Measurements from ENCODE around the gene DYNC1LI1.

The DYNC1LI1 gene

DNA sequence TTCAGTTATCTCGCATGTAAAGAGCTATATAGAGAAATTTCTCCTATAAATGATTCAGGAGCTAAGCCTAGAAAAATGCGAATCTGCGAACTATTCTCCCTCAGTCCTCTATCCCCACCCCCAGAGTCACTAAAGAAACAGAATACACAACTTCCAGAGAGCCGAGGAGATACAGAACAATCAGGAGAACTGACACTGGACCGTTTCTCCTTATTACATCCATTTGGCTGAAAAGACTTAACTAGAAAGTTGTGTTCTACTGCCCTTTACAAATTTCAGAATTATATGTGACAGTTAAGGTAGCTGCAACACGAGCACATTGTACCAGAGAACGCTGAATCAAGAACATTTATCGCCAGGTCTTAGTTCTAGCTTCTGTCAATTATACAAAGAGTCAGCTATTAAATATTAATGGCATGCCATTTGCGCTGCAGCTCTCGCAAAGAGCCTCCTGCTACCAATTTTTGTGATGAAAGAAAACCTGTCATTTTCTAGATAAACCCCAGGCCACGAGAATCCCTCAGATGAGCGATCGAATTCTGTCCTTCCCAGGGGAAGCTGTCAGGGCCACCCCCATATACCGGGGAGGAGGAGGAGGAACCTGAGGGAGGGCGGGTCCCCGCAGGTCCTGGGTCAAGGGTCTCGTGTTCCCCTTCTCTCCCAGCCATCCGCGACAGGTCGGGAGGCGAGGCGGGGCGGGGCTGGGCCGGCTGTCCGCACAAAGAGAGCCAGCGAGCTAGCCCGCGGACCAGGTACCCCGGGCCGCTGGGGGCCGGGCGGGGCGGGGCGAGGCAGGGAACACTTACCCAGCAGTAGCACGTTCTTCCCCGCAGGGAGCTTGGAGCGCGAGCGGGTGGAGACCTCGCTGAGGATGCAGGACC, 878 bp downstream of the DYNC1LI1 start:
- DNase-seq, result peak; percentile 63 to 73
- TF ChIP-seq POLR2A (IDR thresholded peaks at IDR 0.05; ENCODE audit: low read length) (no peak), GATA1 (IDR thresholded peaks at IDR 0.05; ENCODE audit: low read depth, low read length) (no peak)

DNA sequence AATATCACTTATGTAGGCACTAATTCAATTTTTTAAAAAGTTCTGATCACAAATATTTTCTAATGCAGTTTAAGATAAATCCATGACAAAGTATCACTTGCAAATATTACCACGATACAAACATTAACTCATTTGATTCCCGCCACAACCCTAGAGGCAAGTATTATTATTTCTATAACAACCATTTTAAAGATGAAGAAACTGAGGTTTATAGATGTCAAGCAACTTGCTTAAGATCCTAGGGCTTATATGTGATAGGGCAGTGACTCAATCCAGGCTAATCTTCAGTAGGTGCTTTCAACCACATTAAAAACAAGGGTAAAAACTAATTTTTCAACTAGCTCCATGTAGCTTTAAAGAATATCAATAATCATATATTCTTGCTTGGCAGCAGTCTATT, 1.7 kb downstream of the DYNC1LI1 start:
- no peak for TF ChIP-seq GATA1 (IDR thresholded peaks at IDR 0.05; ENCODE audit: low read depth, low read length)
- no peak for TF ChIP-seq POLR2A (IDR thresholded peaks at IDR 0.05; ENCODE audit: low read length)
- DNase-seq, result peak; percentile 10 to 37

DNA sequence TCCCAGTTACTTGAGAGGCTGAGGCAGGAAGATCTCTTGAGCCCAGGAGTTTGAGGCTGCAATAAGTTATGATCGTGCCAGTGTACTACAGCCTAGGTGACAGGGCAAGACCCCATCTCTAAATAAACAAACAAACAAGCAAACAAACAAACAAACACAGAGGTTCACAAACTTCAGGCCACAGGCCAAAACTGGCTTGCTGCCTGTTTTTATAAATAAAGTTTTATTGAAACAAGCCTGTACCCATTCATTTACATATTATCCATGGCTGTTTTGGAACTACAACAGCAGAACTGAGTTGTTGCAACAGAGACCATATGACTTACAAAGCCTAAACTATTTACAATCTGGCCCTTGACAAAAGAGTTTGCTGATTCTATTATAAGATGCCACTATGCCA, 6.5 kb downstream of the DYNC1LI1 start:
- no peak for DNase-seq
- TF ChIP-seq POLR2A (IDR thresholded peaks at IDR 0.05; ENCODE audit: low read length), result no peak
- TF ChIP-seq GATA1 (IDR thresholded peaks at IDR 0.05; ENCODE audit: low read depth, low read length), result no peak

DNA sequence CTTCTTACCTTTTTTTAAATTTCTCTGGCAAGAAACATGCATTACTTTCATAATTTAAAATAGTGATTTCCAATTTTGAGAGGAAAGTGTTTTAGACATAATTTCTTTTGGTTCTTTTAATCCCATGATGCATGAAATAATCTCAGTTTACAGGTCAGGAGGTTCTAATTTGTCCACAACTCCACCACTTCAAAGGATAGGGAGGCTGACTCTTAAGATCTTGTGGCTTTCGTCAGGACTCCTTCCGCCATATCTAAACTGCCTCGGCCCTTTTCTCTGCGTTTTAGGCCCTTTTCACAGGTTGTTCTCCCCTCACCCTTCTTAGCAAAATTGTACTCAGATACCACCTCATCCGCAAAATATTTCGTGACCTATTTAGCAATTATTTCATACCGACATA, 8.0 kb downstream of the DYNC1LI1 start:
- no peak for DNase-seq
- TF ChIP-seq GATA1 (IDR thresholded peaks at IDR 0.05; ENCODE audit: low read depth, low read length) (no peak), POLR2A (IDR thresholded peaks at IDR 0.05; ENCODE audit: low read length) (no peak)

DNA sequence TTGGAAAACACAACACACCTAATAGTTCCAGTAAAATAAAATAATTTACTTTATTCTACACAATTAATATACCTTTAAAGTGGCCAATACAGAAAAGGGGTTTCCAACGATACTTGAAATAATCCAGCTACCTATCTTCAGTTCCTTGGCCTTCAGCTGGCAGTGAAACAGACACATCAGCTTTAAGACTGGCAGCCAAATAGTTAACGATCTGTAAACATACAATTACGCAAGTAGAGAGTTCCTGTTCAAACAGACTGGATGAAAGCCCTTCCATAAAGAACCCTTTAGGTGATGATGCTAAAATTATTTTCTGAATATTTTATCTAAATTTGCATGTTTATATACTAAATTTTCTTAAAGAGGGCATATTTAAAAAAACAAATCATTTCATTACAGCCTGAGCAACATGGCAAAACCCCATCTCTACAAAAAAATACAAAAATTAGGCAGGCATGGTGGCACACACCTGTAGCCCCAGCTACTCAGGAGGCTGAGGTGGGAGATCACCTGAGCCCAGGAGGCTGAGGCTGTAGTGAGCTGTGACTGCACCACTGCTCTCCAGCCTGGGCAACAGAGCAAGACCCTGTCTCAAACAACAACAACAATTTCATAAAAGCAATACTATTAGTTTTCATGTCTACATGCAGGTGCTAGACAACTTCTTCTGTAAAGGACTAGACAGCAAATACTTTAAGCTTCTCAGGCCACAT, 12.9 kb downstream of the DYNC1LI1 start:
- no peak for DNase-seq
- no peak for TF ChIP-seq POLR2A (IDR thresholded peaks at IDR 0.05; ENCODE audit: low read length)
- TF ChIP-seq GATA1 (IDR thresholded peaks at IDR 0.05; ENCODE audit: low read depth, low read length), result no peak

DNA sequence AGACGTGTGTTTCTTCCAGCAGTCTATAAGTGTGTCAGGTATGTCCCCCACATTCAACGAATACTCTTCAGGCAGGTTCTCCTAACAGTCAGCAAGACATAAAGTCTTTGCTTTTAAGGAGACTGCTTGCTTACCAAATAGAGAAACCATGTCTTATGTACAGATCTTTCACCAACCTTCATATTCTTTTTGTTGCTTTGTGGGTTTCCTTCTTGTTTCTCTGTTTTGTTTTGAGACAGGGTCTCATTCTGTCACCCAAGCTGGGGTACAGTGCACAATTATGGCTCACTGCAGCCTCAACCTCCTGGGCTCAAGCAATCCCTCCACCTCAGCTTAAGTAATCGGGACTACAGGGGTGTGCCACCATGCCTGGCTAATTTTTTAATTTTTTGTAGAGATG, 14.3 kb downstream of the DYNC1LI1 start:
- TF ChIP-seq POLR2A (IDR thresholded peaks at IDR 0.05; ENCODE audit: low read length) (no peak), GATA1 (IDR thresholded peaks at IDR 0.05; ENCODE audit: low read depth, low read length) (no peak)
- no peak for DNase-seq

DNA sequence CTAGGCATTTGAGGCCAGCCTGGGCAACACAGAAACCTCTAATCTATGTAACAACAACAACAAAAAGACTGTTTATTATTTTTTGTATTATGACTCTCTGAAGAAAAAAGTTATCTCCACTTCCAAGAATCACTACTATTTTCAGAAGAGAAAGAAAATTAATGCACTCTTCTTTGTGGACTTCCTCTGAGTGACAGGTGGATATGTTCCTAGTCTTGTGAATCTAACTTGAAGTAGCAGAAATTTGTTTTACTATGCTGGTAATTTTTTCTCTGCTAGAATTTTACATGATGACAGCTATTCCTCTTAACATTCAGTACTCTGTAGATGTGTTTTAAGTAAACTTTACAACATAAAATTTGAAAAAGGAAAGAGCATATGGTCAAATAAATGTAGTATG, 16.7 kb downstream of the DYNC1LI1 start:
- no peak for TF ChIP-seq POLR2A (IDR thresholded peaks at IDR 0.05; ENCODE audit: low read length)

DNA sequence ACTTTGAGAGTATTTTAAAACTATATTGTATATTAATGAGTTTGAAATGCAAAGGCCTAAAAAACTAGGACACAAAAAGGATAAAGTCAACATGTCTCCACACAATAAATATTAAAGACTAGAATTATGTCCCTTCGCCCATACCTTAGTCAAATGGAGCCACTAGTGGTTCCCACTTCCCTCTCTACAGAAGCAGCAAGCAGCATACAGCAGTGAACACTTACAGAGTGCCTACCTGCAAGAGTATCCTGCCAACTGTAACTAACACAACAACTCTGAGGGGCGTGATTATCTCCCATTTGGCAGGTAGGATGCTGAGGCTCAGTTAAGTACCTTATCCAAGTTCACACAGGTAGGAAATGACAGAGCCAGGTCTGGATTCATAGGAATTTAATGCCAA, 17.2 kb downstream of the DYNC1LI1 start:
- no peak for DNase-seq
- no peak for TF ChIP-seq GATA1 (IDR thresholded peaks at IDR 0.05; ENCODE audit: low read depth, low read length)
- no peak for TF ChIP-seq POLR2A (IDR thresholded peaks at IDR 0.05; ENCODE audit: low read length)

More for the DNA sequence above, 16.7 kb downstream of the DYNC1LI1 start:
- no peak for DNase-seq

DNA sequence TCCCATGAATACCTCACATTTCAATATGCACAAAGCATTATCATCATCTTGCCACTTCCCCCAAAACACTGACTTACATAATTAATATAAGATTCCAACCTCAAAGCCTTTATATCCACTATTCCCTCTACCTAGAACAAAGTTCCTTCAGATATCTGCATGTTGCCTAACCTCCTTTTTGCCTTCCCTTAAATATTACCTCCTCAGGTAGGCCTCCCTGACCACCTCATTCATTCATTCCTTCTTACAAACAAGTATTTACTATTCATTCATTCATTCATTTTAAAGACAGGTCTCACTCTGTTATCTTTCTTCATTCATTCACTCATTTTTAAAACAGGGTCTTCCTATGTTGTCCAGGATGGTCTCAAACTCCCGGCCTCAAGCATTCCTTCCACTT, 18.6 kb downstream of the DYNC1LI1 start:
- no peak for DNase-seq
- TF ChIP-seq POLR2A (IDR thresholded peaks at IDR 0.05; ENCODE audit: low read length) (no peak), GATA1 (IDR thresholded peaks at IDR 0.05; ENCODE audit: low read depth, low read length) (no peak)

DNA sequence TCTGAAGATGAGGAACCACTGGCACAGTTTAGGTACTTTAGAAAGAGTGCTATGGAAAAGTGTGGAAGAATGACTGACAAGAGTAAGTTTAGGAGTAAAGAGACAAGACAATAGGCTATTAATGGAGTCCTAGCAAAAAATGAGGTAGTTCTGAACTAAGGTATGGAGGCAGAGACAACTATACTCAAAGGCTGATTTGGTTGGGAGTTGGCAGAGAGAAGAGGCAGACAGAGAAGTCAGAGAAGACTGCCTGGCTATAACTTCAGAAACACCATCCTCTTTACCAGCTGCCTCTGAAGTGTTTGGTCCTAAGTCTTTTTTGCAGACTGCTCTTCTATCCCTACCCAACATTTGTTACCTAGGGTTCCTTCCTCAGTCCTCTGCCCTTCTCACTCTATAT, 19.2 kb downstream of the DYNC1LI1 start:
- no peak for TF ChIP-seq POLR2A (IDR thresholded peaks at IDR 0.05; ENCODE audit: low read length)
- no peak for TF ChIP-seq GATA1 (IDR thresholded peaks at IDR 0.05; ENCODE audit: low read depth, low read length)
- no peak for DNase-seq

DNA sequence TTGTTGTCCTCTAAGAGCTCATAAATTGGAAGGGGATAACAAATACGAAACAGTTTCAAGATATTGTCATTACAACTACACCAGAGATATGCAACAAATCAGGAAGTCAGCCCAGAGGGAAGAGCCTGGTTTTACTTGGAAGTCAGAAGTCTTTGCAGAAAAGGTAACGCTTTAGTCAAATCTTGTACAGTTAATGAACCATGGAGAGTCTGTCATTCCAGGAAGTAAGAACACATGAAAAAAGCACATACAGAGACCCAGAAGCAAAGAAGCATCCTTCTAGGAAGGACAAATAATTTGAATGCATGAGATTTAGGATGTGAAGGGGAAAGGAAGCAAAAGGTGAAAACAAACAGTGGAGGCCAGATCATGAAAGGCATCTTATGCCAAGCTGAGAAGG, 19.6 kb downstream of the DYNC1LI1 start:
- no peak for TF ChIP-seq POLR2A (IDR thresholded peaks at IDR 0.05; ENCODE audit: low read length)
- DNase-seq, result no peak

DNA sequence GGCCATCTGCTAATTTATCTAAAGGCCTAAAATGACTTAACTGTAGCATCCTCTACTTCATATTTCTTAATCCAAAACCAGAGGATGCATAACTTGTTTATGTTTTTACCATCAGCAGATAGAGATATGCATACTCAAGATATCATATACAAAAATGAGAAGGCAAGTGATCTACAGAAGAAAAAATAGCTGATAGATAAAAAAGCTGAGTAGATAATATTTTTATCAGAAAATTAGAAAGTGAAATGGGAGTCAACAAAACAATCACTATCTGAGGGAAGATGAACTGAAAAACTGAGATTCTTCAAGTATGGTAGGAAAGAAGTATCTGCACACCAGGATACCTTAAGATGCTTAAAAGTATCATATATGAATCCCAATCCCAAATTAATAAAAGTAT, 25.4 kb downstream of the DYNC1LI1 start:
- DNase-seq, result no peak
- TF ChIP-seq GATA1 (IDR thresholded peaks at IDR 0.05; ENCODE audit: low read depth, low read length) (no peak), POLR2A (IDR thresholded peaks at IDR 0.05; ENCODE audit: low read length) (no peak)

DNA sequence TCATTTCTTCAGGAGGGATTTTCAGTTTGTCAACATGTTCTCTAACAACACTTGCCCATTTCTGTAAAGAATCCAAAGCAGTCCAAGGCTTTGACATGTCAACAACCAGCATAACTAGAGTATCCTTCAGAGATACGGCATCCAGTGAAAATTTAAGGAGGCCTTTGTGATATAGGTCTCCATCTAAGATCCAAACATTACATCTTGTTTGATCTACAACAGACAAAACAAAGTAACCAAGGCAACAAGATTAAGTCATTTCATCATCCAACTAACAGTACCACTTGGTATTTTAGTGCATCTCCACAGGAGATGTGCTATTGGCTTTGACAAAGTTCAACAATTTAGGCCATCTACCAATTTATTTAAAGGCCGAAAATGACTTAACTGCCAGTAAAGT, 25.8 kb downstream of the DYNC1LI1 start:
- TF ChIP-seq GATA1 (IDR thresholded peaks at IDR 0.05; ENCODE audit: low read depth, low read length) (no peak), POLR2A (IDR thresholded peaks at IDR 0.05; ENCODE audit: low read length) (no peak)
- no peak for DNase-seq

DNA sequence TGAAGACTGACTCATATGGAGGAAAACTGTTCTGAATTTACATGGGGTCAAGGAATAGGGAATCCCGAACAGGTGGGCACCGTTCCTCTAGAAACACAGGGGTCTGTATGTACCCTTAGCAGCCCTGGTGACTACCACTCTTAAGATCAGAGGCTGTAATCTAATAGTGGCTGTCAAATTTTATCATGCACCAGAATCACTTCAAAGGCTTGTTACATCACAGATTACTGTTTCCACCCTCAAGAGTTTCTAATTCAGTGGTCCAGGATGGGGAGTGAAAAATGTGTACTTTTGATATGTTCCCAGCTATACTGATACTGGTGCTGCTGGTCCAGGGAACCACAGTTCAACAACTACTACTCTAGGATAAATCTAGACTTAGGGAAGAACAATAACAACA, 27.9 kb downstream of the DYNC1LI1 start:
- no peak for TF ChIP-seq POLR2A (IDR thresholded peaks at IDR 0.05; ENCODE audit: low read length)
- TF ChIP-seq GATA1 (IDR thresholded peaks at IDR 0.05; ENCODE audit: low read depth, low read length), result no peak
- DNase-seq, result no peak

DNA sequence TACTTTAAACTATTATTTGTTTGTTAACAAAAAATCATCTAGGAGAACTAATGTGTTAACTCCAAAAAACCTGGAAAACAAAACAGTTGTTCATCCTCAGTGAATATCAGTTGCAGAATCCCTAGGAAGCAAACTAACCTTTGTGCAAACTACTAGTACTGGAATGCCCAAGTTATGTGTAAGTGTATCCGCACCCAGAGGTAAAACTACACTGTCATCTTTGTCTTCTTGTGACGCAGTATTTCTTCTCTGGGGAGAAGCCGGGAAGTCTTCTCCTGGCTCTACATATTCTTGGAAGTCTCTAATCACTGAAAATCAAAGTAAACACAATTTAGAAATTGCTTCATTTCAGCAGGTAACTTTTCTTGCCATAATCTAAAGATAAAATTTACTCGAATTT, 29.8 kb downstream of the DYNC1LI1 start:
- no peak for DNase-seq
- TF ChIP-seq GATA1 (IDR thresholded peaks at IDR 0.05; ENCODE audit: low read depth, low read length) (no peak), POLR2A (IDR thresholded peaks at IDR 0.05; ENCODE audit: low read length) (no peak)
